HL-60/S4 (cell line): ENCODE measurements around the gene FLT1.

Experiments
- in situ Hi-C: fragments of 300-500 bp; cut with MboI; formaldehyde crosslinking; loops from 2 replicates; pipeline ENCODE4 v1.14.3; 2022; ENCODE audit warnings: low sequenced_read_pairs

FLT1 gene

DNA sequence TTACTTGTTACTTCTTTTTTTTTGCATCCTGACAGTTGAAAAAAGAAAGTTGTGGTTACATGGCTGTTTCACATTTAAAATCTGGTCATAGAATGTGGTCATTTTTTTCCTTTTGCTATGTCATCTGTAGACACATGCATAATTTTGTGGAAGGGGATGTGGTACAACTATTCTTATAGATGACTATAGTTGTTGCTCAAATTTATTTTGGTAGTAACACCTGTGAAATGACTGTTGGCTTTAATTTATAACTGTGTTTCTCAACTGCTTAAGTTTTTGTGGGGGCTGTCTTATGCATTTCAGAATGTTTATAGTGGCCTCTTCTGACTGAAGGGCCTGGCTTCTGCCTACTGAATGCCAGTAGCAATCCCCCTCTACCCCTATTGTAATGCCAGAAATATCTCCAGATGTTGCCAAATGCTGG lies 226.1 kb downstream of the FLT1 start:
- in situ Hi-C loops, result no loop called here

DNA sequence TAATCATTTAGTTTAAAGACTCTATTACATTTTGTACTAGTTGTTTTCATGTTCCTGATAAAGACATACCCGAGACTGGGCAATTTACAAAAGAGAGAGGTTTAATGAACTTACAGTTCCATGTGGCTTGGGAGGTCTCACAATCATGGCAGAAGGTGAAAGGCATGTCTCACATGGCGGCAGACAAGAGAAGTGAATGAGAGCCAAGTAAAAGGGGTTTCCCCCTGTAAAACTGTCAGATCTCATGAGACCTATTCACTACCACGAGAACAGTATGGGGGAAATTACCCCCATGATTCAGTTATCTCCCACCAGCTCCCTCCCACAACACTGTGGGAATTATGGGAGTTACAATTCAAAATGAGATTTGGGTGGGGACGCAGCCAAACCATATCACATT lies 227.4 kb downstream of the FLT1 start:
- in situ Hi-C loops, result no loop called here

DNA sequence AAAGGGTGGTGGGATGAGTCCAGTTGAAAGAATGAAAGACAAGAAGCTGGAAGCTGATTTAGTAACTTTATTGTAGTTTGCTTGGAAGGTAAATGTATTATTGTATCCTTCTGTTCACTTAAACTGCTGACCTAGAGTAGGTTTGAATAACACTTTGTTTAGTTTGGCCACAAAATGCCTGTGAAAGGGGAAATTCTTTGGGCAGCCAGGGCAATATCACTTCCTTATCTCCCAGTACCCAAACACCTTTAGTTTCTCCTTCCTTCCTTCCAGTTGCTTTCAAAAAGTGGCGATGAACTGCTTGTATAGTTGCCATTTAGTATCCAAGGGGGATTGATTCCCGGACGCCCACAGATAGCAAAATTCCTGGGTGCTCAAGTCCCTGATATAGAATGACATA lies 236.5 kb downstream of the FLT1 start:
- in situ Hi-C loops, result no loop called here

DNA sequence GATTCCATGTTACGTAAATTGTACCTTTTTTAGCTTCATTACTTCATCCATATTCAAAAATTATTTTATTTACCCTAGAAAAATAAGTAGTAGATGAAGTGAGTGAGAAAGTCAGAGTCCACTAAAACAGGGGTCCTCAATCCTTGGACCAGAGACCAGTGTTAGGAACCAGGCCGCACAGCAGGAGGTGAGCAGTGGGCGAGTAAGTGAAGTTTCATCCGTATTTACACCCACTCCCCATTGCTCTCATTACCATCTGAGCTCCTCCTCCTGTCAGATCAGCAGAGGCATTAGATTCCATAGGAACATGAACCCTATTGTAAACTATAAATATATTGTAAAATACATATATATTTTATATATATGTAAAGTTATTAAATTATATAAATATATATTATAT lies 237.6 kb downstream of the FLT1 start:
- in situ Hi-C loops, result no loop called here

DNA sequence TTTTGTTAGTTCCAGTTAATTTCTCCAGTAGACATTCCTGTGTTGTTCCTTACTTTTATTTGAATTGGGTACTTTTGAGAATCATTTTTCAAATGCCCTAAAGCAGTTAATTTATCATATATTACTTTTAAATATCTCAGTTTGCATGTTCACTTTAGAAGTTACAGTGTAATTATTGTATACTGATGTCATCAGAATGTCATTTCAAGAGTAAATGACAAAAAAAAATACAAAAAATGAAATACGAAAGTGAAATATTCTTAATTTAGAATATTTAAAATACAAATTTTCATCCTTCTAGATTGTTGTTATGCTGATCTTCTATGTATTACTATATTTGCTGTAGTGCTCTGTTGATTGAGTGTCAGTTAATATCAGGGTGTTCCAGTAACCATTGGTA lies 242.4 kb downstream of the FLT1 start:
- in situ Hi-C loops, result no loop called here

DNA sequence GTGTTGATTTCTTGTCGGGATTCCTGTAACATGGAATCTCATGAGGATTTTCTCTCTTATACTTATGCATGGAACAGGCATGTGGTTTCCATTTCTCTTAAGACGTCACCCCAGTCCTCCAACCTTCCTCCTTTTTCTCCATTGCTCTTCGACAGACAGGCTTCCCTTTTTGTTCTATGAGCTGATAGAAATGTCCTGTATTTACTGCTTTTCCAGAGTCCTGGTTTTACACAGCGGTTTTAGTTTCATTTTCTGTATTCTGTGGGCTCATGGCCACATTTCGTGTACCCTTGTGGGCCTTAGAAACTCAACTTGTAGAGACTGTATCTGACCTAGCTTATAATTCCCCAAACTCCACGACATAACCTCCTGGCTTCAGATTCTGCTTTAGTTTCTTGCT lies 243.5 kb downstream of the FLT1 start:
- in situ Hi-C loops, result no loop called here

DNA sequence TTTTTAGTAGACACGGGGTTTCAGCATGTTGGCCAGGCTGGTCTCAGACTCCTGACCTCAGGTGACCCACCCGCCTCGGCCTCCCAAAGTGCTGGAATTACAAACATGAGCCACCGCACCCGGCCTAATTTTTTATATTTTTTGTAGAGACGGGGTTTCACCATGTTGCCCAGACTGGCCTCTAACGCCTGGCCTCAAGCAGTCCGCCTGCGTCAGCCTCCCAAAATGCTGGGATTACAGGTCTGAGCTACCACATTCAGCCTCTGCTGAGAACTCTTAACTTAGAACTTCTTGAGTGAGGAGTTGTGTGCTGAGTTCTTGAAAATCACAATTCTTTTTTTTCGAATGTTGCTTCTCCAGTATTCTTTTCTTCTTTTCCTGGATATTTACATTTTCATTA lies 244.4 kb downstream of the FLT1 start:
- in situ Hi-C loops, result no loop called here
